HG03095 (cell line): ENCODE measurements around the gene NEK10.

ENCODE experiments used
- ATAC-seq: cut with Tn5 transposase; IDR thresholded peaks from one replicate; pipeline ENCODE4 v1.9.1; 2021; ENCODE audit warnings: moderate library complexity; ENCODE audit not compliant: unreplicated experiment

The NEK10 gene

DNA sequence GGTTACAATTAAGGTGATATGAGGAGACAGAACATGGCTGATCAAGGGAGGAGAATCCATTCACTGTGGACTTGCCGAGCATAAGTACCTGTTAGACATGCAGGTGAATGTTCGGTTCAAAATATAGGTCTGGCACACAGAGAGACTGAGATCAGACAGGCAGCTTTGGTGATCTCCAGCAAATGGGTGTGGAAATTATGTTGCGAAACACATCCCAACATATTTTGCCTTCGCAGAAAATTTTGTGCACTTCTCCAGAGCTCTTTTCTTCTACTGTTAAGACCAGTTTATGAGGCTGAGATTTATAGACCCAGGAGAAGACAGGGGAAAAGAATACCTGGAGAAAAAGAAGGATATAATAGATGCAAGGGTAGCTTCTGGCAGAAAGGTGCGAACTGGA is 183.2 kb downstream of the NEK10 start:
- no peak for ATAC-seq

DNA sequence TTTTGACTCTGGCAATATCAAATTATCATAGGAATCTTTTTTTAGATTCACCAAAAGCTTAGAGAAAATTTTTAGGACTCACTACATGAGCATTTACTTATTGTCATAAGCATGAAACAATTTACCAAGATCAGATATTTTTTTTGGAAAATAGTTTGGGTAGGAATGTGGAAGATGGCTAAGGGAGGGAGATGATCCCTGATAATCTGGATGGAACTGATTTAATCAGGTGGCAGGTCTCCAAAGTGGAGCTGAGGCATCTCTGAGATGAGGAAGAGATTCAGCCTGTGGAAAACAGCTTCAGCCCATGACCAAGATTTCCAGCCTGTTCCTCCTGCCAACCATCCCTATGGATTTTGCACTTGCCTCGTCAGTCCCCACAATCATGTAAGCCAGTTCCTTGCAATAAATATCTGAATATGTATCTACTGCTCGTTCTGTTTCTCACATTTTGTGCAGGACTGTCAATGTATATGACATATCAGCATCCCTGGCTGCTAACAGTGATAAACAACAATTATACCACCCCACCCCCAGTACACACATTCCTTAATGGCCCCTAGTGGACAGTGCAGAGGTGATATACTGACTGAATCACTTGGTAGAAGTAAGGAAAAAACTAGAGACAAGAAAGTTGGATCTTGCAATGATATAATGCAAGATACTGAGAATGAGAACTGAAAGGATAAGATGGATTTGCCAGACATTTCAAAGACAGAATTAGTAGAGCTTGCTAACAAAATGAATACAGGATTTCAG is 183.8 kb downstream of the NEK10 start:
- ATAC-seq: no peak

DNA sequence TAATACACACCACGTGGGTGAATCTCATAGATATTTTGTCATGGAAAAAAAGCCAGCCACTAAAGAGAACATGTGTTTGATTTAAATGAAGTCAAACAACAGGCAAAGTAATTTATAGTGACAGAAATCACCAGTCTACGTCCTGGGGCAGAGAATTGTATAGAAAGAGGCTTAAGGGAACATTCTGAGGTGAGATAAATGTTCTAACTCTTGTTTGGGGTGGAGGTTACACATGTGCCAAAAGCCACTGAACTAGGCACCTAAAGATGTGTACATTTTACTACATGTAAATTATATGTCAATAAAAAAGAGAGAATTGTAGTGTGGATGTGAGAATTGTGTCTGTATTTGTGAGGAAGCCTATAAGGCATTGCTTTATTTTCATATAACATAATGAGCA is 184.9 kb downstream of the NEK10 start:
- no peak for ATAC-seq

DNA sequence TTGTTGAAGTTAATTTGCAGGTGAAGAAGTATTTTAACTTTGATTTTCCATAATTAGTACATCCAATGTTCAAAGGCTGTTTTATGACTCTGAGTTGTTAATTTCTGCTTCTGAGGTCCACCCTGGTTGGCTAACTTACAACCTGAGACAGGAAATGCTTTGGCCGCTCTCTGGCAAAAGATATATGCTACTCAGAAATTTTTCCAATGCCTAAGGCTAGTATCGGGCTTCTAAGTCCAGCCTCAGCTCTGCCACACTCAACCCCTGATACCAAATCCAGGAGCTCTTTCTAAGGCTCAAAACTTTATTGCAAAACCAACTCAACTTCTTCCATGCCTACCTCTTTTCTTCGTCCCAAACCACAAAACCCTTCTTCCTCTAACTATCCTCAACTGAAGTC is 192.9 kb downstream of the NEK10 start:
- no peak for ATAC-seq

DNA sequence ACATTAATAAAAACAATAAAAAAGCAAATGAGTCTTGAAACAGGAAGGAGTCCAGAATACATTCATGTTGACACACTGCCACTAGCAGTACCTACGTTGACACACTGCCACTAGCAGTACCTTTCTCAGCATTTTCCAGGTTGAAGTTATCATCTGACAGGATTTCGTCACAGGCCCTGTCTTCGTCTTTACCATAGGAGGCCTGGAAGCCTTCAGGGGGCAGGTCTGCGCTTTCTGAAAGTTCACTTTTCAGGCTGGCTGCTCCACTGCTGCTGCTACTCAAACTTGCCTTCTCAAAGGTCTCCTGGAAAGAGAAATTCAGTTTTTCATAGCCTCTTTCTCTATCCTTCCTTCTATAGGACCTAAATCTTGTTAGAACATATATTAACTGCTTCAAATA is 194.7 kb downstream of the NEK10 start:
- no peak for ATAC-seq

DNA sequence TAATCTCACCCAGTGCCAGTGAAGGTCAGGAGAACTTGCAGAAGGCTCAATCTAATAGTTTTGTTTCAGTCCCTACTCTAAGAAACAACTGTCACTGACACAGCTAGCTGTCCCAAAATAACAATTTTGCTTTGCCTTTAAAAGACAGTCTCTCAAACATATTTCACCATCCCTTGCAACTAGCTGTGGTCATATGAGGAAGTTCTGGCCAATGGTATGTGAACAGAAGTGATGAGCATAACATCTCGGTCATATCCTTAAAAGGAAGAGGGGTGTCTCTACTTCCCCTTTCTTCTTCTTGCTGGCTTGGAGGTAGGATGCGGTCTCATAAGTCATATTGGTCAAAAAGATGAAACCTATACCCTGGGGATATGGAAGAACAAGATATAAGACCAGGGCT is 198.1 kb downstream of the NEK10 start:
- ATAC-seq: peak; percentile 85

DNA sequence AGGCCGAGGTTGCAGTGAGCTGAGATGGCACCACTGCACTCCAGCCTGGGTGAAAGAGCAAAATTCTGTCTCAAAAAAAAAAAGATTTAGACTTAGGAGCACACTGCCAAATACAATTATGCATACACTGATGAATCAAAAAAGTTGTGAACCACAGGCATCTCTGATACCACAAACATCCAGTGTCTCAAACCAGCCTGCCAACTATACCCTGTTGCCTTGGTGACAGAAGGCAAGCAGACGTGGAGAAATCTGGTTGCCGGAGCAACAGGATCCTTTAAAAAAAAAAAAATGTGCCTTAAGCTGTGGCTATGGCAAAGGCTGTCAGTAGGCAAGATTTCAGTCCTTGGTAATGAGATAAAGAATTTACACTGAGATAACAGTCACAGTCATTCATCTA is 202.3 kb downstream of the NEK10 start:
- ATAC-seq: no peak

DNA sequence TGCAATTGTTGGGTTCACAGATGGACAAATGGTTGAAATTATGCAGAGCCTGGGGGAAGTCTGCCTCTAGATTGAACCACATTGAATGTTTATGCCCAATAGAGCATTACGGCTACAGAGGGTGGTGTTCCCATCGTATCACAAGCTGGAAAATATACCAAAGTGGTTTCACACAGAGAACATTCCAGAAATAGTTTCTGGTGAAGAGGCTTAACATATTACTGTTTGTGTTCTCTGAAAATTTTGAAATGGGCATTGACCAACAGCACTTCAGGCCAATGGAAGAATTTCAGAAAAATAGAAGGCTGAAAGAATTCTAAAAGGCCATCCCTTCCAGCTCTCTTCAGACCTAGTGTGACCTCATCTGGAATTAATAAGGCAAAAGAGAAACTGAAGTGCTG is 203.9 kb downstream of the NEK10 start:
- no peak for ATAC-seq

DNA sequence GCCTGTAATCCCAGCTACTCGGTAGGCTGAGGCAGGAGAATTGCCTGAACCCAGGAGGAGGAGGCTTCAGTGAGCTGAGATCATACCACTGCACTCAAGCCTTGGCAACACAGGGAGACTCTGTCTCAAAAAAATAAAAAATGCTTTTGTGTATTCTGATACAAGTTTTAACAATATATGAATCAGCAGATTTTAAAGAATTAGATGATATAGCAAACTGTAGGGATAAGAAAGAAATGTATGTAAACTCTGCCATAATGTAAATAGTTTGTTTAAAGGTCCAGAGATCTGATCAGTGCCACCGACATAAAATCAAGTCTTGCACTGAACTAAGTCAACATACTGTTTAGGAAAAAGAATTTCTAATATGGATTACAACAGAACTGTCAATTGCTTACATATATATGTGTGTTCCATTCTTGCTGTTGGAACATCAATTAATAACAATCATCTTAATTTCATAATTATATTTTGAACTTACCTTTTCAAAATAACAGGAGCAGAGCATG is 208.3 kb downstream of the NEK10 start:
- no peak for ATAC-seq

DNA sequence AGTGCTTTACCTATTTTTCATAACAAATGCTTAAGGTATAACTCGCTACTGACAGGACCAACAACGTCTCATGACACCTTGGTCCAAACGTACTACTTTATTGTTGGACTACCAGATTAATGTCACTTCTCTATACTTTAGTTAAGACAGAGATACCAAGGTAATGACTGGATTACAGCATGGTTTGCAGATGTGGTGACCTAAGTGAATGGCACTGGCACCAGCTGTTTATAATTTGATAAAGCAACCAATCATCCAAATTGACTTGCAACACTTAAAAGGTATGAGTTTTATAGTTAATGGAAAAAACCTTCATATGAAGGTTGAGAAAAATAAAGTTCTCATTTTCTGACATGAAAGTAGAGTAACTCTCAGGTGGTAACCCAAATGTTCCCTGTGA is 209.0 kb downstream of the NEK10 start:
- no peak for ATAC-seq

DNA sequence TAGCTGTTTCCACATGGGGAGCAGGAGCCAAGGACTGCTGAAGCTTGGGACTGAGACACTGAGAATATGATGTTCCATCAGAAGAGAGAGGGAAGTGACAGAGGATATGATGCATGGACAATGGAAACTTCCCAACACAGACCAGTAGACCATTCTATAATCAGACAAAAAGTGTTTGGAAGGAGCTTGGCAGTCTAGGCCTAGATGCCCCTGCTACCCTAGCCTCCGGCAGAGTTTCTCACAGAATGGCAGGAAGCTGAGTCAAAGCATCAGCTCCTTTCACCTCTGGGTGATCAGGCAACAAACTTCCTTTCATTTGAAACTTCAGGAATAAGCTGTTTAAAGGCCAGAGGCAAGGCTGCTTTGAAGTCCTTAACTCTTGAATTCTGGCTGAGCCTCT is 222.0 kb downstream of the NEK10 start:
- no peak for ATAC-seq

DNA sequence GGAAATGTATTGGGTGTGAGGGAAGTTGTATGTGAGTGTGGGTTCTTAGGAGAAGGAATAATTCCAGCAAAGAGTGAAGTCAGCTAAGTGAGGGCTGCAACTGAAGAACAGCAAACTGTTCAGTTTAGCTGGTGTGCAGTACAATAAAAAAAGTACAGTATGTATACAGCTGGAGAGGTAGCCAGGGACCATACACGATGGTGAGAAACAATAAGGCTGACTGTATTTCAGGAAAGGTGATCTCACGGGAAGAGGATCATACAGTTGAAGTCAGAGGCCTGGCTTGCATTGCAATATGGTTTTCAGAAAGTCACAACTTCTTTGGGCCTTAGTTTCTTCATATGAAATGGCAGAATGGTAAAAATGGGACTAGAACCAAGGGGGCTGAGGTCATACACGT is 222.4 kb downstream of the NEK10 start:
- no peak for ATAC-seq

DNA sequence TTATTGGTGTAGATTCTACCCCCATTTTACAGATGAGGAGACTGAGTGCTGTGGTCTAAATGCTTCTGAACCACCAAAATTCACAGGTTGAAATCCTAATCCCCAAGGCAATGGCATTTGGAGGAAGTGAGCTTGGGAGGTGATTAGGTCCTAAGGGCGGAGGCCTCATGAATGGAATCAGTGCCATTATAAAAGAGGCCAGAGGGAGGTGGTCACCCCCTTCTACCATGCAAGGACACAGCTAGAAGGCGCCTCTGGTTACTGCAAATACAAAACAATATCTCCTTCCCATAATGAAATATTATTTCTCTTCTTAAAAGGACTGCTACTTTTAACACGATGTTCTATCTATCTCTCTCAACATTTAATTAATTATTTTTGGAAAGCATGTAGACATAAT is 223.5 kb downstream of the NEK10 start:
- ATAC-seq: no peak

DNA sequence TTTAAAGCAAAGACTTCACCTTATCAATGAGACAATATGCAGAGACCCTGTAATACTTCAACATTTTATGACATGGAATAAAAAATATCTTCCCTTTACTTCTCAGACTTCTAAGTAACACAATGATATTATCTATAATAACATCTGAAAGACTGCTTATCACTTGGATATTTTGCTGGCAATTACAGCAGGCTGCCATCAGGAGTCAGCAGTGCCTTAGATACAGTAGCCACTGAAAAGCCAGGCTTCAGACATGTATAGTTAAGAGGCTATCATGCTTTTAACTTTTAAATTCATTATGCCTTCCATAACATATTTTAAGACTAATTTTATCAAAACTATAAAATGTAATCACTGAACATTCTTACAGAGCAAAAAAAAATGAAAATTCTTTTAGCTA is 227.5 kb downstream of the NEK10 start:
- ATAC-seq: no peak

DNA sequence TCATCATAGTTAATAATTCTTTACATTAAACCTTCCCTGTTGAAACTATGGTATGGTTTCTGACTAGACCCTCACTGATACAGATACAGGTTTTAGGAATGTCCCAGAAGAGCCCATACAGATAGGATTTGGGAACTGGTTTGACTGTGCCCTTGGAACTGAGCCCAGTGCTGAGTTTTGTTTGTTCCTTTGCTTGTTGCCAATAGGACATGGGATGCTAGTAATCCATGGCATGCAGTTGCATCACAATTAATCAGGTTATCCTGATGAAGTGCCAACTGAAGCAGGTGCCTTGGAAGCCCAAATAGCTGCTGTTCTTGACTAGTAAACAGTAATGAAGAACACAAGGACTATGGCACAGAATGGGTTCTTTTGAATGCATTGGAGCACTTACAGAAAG is 230.6 kb downstream of the NEK10 start:
- ATAC-seq: no peak

DNA sequence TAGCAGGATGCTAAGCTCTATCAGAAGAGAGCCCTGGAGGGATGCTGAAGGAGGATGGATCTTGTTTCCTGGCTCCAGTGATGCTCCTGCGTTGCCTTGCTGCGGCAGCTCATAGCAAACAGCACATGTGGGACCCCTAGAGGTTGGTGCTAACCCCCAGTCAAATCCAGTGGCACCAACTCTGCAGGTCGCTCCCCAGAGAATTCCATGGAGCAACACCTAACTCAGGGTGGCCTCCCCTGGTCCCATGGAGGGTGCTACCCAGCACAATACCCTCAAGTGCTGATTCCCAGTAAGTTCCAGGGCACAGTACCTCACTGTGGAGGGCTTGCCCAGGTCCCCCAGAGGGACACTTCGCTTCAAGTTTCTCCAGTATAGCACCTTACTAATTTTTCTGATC is 231.2 kb downstream of the NEK10 start:
- no peak for ATAC-seq

DNA sequence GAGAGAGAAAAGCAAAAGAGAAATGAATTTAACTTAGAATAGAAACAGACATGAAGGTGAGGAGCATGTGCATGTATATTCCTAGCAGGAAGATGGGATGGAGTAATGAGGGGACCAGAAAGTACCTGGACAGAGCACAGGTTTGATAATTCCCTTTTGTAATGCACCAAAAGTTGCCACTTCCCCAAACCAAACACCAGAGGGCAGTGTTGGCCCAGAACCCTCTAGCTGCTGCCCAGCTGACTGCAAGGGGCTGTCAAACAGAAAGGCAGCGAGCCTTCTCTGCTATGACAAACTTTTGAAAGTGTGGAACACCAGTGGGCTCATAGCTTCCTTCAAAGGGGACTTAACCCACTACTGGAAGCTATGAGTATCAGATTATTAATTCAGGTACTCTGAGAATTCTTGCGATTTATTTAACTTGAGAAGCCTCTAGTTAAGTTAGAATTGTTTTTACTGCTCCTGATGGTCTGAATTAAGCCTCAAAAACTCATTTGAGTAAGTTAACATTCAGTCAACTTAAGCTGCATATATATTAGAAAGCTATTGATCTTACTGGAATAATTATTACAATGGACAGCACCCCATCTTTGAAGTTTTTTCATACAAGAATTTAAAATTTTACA is 234.9 kb downstream of the NEK10 start:
- ATAC-seq: peak; percentile 95

DNA sequence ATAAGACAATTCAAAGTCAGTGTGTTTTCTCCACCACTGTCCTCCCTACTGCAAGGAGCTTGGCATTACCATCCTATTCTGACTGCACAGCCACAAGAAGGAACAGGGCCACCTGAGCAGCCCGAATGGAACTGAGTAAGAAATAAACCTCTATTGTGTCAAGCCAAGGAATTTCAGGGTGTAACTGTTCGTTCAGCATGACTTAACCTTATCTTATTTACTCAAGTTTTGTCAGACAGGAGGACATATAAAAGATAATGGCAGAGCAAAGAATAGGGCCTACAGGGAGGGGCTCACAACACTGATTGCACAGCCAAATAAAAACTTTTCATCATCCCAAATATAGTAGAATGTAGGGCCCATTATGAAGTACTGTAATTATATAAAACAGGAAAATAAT is 236.1 kb downstream of the NEK10 start:
- ATAC-seq: no peak

DNA sequence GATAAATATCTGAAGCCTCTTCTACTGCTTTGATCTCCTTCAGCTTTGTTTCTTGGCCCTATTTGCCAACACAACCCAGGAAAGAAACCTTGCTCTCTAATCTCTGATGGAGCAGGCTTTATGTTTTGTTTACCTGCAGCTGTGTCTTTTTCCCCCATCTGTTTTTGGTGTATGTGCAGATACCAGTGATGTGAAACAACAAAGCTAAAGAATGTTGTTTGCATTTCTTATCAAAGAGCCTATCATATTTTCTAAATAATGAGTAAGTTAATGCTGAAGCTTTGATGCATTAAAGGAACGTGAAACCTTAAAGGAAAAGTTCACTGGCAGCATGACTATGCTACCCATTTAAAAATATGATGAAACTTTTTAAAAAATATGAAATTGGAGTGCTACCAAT is 238.4 kb downstream of the NEK10 start:
- no peak for ATAC-seq

DNA sequence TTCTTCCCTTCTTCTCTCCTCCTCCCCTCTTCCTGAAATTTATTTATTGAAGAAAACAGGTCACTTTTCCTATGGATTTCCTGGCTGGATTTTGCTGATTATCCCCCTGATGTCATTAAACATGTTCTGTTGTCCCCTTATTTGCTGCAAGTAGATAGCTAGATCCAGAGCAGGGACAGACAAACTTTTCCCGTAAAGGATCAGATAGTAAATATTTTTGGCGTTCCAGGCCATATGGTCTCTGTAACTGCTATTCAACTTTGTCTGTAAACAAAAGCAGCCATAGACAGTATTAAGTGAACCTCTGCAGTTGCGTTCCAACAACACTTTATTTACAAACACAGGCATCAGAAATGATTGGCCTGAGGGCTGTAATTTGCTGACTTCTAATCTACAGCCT is 241.3 kb downstream of the NEK10 start:
- ATAC-seq: no peak

DNA sequence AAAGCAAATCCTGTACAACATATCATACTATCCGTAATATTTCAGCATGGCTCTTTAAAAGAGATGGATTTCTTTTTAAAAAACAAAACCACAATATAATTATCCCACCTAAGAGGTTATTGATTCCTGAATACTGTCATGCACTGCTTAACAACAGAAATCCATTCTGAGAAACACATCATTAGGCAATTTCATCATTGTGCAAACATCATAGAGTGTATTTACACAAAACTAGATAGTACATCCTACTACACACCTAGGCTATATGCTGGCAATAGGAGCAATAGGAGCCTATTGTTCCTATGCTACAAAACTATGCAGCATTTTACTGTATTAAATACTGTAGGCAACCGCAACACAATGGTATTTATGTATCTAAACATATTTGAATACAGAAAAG is 242.0 kb downstream of the NEK10 start:
- ATAC-seq: no peak

DNA sequence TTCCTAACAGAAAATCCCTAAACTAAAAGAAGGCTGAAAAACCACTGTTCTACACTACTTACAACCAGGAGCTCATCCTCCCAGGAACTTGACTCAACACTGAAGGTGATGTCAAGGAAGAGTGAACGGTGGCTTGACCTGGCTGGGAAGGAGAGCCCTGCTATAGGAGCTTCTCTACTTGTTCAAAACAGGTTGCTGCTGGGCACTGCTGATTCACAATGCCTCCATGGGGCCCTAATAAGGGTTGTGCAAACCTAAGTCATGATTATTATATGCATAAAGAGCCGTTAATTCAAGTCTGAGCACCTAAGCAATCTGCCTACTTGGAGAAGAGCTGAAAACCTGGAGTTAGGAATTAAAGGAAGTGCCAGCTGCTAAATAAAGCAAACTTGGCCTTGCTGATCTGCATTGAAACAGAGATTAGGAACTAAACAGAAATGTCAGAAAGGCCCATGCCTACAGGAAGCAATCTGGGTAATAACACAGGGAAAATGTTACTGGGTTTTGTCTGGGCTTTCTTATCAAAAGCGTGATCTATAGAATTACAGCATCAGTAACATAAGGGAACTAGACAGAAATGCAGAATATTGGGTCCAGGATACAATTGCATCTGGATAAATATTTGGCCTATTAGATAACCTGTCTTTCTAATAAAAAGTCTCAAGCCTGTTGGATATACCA is 243.2 kb downstream of the NEK10 start:
- ATAC-seq: no peak
